HG03159 (cell line): ENCODE data around the gene MAP1LC3A.

ENCODE experiments used
- ATAC-seq: cut with Tn5 transposase; IDR thresholded peaks from one replicate; pipeline ENCODE4 v1.9.1; 2021; ENCODE audit warnings: mild to moderate bottlenecking, moderate library complexity; ENCODE audit not compliant: unreplicated experiment

MAP1LC3A gene

GRCh38 chr20:34574861-34575260 lies 16.3 kb downstream of the MAP1LC3A start:
- ATAC-seq: no peak

GRCh38 chr20:34575271-34575670 lies 16.8 kb downstream of the MAP1LC3A start:
- ATAC-seq: no peak

- ATAC-seq: no peak
These were observed 17.2 kb downstream of the MAP1LC3A start for GRCh38 chr20:34575756-34576155.

GRCh38 chr20:34577061-34577460 lies 18.5 kb downstream of the MAP1LC3A start:
- no peak for ATAC-seq

- ATAC-seq: no peak
These were observed 19.5 kb downstream of the MAP1LC3A start for GRCh38 chr20:34578025-34578424.

- no peak for ATAC-seq
These were observed 20.0 kb downstream of the MAP1LC3A start for GRCh38 chr20:34578521-34578920.

GRCh38 chr20:34579191-34579978 lies 20.9 kb downstream of the MAP1LC3A start:
- no peak for ATAC-seq

- ATAC-seq: no peak
These were observed 21.7 kb downstream of the MAP1LC3A start for GRCh38 chr20:34579979-34580940.

GRCh38 chr20:34581341-34582184 lies 23.0 kb downstream of the MAP1LC3A start:
- ATAC-seq: no peak

GRCh38 chr20:34582221-34582620 lies 23.7 kb downstream of the MAP1LC3A start:
- no peak for ATAC-seq

GRCh38 chr20:34582911-34583310 lies 24.4 kb downstream of the MAP1LC3A start:
- ATAC-seq: no peak

GRCh38 chr20:34583544-34583943 lies 25.0 kb downstream of the MAP1LC3A start:
- no peak for ATAC-seq

- no peak for ATAC-seq
These were observed 26.5 kb downstream of the MAP1LC3A start for GRCh38 chr20:34585019-34585418.

- no peak for ATAC-seq
These were observed 28.1 kb downstream of the MAP1LC3A start for GRCh38 chr20:34586488-34587163.

- ATAC-seq: no peak
These were observed 37.1 kb downstream of the MAP1LC3A start for GRCh38 chr20:34595377-34596184.

GRCh38 chr20:34600892-34601653 lies 42.6 kb downstream of the MAP1LC3A start:
- no peak for ATAC-seq

- ATAC-seq: no peak
These were observed 46.7 kb downstream of the MAP1LC3A start for GRCh38 chr20:34604980-34605788.

- no peak for ATAC-seq
These were observed 48.5 kb downstream of the MAP1LC3A start for GRCh38 chr20:34607066-34607465.
